ENCODE measurements around the gene TMPRSS3.

Gene TMPRSS3

DNA sequence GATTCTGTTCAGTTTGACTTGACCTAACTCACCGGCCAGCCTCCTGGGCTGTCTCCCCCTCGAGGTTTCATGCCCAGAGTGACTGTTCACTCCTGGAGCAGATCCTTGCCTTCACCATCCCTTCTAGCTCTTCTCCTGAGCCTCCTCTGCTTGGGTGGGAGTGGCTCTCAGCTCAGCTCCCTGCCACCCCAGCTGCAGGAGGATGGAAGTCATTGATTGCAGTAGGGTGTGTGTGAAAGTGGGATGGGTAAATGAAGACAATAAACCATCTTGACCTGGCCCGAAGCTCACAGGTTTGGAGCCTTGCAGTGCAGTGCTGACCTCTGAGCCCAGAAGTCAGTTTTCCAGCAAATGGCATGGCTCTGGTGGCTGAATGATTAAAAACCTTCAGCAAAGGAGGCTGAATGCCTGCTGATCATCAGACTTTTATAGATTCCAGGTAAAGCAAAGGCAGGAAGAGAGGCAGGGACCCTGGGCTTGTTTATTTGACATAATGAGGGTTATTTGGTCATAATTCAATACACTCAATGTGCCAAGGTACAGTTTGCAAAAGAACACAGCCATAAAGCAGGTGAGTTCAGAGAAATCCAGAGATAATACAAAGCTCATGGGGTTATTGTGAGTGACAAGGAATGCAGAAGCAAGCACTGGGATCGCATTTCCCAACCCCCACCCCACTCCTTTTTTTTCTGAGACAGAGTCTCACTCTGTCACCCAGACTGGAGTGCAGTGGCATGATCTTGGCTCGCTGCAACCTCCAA lies 63.1 kb downstream of the TMPRSS3 start:
- no peak for DNase-seq (ENCODE audit: low spot score)

DNA sequence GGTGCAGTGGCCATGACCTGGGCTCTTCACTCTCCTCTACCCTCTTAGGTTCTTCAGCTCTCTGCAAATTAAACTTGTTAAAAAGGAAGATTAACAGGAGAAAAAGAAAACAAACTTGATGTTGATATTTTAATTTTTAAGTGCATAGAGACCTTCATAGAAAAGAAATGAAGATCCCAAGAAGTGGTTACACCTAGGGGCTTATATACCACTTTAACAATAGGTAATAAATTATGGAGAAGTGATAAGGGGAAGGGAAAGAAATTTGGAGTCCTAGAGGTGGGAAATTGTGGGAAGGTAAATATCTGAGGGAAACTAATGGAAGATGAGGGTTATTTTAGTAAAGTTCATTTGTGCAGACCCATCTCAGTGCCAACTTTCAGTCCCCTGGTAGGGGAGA lies 64.2 kb downstream of the TMPRSS3 start:
- no peak for DNase-seq (ENCODE audit: low spot score)

DNA sequence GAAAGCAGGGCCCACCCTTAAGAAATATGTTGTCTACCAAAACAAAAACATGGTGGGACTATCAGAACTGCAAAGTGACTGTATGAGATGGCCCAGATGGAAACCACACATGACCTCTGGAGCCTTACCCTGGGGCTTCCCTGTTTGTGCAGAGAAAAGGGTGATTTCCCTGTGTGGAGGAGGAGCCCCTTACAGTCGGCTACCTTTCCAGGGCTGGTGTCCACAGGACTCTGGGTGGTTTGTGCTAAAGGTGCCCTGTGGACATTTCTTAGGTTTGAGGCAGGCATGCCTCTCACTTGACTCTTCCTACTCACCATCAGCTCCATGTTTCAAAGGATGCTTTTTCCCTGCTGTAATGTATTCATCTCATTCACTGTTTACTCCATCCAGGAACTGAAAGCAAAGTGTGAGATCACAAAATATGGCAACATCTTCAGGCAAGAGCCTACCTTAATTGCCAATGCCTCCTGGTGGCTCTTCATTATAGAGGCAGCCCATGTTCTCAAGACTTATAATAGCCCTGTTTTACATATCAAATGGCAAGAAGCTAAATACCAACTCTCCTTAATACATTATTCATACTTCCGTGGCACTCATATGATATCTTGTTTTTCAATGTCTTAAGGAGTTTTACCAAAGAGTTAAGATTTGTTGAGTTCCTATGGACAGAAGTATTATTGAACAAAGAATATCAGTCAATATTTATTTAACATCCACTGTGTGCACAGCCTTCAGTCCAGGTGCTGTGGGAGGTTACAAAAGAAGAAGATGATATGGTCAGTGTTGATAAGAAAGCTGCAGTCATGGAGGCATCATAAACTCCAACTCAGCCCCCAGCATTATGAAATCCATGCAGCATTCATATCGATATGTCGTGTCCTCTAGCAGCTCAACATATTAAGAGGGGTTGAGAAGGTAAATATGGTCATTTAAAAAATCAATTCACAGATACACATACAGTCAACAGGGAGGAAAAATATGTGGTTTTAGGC lies 65.2 kb downstream of the TMPRSS3 start:
- no peak for DNase-seq (ENCODE audit: low spot score)

GRCh38 chr21:42324896-42325295 lies 71.0 kb downstream of the TMPRSS3 start:
- no peak for DNase-seq (ENCODE audit: low spot score)
